A549 (cell line): ENCODE data around the gene ZBTB14.

Source experiments
- CHD2 ChIP-seq: fragments of 150-350 bp; IDR thresholded peaks from 2 replicates; pipeline ENCODE4 v1.6.1; 2014; ENCODE audit warnings: low read length; ENCODE audit not compliant: partially characterized antibody
- NFE2L2 ChIP-seq: fragments of 150-350 bp; conservative IDR thresholded peaks from 2 replicates; pipeline ENCODE4 v1.6.1; 2014; ENCODE audit warnings: low read length
- PHF8 ChIP-seq: fragments of 200-600 bp; sonication (generic); IDR thresholded peaks from 2 replicates; pipeline ENCODE4 v1.6.1; 2016; ENCODE audit warnings: low read depth, mild to moderate bottlenecking, antibody characterized with exemption, moderate library complexity, borderline replicate concordance
- RAD21 ChIP-seq, 2 experiments: fragments of >200 bp in 1 of 2; sonication (Bioruptor Twin) in 1 of 2; formaldehyde crosslinking in 1 of 2; IDR thresholded peaks in 1 of 2; conservative IDR thresholded peaks in 1 of 2; 2 replicates in 1 of 2; 3 replicates in 1 of 2; pipeline ENCODE4 v1.6.1; 2012 to 2018; ENCODE audit warnings: inconsistent platforms in 1 of 2
- RCOR1 ChIP-seq: fragments of 150-350 bp; IDR thresholded peaks from 2 replicates; pipeline ENCODE4 v1.6.1; 2014; ENCODE audit warnings: antibody characterized with exemption, low read length, low read depth
- TF ChIP-seq, protein P1 (sequence below): fragments of >200 bp; sonication (Bioruptor Twin); formaldehyde crosslinking; IDR thresholded peaks from 3 replicates; pipeline ENCODE4 v1.5.1; 2016

DNA sequence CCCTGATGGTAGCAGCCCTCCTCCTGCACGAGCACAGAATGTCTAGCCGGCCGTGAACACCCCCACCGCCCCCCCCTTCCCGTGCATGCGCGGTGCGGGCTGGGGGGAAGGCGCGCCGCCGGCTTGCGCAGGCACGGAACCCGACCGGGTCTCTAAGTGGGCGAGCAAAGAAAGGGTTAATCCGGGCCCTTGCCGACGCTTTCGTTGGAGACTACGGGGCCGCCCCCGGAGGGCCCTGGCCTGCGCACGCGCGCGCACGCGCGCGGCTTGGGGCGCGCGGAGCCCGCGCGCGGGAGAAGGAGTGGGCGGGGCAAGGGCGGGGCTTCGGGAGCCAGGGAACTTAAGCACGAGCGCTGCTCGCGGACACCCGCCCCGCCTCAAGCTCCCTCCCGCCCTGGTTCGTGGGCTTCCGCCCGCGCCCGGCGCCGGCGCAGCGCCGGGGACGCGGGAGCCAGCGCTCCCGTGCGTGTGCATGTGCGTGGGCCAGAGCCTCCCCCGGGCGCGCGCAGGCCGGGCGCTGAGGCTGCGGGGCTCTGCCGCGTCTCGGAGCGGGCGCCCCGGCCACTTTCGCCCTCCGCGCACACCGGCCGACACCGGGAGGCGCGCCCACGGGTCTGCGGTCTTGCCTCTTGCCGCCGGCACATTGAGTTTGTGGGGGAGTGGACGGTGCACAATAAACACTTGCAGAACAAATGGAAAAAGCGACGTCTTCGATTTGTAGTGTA, 617 bp upstream of the ZBTB14 start:
- TF ChIP-seq PHF8 (peak; percentile 76; the same call in 1 of the 2 replicates), NFE2L2 (no peak), CHD2 (no peak), RAD21 (conservative IDR thresholded peaks at IDR 0.05 in 1 of 2, IDR thresholded peaks at IDR 0.05 in 1 of 2) (no peak), RCOR1 (no peak)
- TF ChIP-seq, protein P1, sequence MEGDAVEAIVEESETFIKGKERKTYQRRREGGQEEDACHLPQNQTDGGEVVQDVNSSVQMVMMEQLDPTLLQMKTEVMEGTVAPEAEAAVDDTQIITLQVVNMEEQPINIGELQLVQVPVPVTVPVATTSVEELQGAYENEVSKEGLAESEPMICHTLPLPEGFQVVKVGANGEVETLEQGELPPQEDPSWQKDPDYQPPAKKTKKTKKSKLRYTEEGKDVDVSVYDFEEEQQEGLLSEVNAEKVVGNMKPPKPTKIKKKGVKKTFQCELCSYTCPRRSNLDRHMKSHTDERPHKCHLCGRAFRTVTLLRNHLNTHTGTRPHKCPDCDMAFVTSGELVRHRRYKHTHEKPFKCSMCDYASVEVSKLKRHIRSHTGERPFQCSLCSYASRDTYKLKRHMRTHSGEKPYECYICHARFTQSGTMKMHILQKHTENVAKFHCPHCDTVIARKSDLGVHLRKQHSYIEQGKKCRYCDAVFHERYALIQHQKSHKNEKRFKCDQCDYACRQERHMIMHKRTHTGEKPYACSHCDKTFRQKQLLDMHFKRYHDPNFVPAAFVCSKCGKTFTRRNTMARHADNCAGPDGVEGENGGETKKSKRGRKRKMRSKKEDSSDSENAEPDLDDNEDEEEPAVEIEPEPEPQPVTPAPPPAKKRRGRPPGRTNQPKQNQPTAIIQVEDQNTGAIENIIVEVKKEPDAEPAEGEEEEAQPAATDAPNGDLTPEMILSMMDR = no peak
